HL-60/S4 treated with phorbol 12-myristate 13-acetate at 8.2 ng/mL for 4 days and 3 days (cell line): ENCODE measurements around the gene ARMH3.
"Not testable (repeated sequence)": the region's sequence is repeated elsewhere in the genome, so short reads cannot be mapped to it uniquely, and the experiment has no call there.

Experiments used
- in situ Hi-C: fragments of 300-500 bp; cut with MboI; formaldehyde crosslinking; loops from 2 replicates; pipeline ENCODE4 v1.15.0; 2022; ENCODE audit warnings: low sequenced_read_pairs

Gene ARMH3

DNA sequence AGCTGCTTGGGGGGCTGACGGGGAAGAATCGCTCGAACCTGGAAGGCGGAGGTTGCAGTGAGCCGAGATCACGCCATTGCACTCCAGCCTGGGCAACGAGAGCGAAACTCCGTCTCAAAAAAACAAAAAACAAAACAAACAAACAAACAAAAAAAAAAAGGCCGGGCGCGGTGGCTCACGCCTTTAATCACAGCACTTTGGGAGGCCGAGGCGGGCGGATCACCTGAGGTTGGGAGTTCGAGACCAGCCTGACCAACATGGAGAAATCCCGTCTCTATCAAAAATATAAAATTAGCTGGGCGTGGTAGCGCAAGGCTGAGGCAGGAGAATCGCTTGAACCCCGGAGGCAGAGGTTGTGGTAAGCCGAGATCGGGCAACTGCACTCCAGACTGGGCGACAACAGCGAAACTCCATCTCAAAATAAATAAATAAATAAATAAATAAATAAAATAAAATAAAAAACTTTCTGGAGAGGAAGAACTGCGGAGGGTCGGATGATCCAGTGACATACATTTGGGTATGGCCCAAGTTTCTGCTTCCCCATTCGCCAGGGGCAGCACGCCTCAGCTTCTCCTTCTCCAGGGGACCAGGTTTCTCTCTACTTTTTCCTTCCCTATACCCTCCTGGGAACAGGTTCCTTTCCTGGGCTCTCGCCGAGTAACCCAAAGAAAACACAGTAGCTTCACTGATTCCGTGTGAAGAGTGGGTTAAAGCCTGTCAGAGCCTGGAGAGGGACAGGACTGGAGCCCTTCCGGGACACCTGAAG lies 909 bp downstream of the ARMH3 start:
- in situ Hi-C loops: not testable (repeated sequence)

DNA sequence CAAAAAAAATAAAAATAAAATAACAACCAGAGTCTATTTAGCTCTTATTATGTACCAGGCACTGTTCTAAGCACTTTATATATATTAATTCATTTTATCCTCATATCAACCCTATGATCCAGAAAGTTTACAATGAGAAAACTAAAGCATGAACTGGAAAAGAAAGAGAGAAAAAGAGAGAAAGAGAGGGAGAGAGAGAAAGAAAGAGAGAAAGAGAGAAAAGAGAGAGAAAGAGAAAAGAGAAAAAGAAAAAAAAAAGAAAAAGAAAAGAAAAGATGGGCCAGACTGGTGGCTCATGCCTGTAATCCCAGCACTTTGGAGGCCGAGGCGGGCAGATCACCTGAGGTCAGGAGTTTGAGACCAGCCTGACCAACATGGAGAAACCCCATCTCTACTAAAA lies 9.9 kb downstream of the ARMH3 start:
- in situ Hi-C loops: no loop called here

DNA sequence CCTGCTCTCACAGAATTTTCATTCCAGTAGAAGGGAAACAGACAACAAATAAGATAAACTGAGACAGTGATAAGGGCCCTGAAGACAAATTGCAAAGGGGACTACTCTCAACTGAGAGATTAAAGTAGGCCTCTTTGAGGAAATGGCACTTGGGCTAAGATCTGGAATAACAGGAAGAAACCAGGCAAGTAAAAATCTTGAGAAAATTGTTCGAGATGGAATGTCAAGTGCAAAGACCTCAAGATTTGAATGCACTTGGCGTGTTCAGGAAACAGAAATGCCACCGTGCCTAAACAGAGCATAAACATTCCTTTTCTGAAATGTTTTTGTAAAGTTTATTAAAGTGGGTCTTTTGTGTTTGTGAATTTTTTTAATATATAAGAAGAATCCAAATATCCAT lies 10.7 kb downstream of the ARMH3 start:
- in situ Hi-C loops: no loop called here

DNA sequence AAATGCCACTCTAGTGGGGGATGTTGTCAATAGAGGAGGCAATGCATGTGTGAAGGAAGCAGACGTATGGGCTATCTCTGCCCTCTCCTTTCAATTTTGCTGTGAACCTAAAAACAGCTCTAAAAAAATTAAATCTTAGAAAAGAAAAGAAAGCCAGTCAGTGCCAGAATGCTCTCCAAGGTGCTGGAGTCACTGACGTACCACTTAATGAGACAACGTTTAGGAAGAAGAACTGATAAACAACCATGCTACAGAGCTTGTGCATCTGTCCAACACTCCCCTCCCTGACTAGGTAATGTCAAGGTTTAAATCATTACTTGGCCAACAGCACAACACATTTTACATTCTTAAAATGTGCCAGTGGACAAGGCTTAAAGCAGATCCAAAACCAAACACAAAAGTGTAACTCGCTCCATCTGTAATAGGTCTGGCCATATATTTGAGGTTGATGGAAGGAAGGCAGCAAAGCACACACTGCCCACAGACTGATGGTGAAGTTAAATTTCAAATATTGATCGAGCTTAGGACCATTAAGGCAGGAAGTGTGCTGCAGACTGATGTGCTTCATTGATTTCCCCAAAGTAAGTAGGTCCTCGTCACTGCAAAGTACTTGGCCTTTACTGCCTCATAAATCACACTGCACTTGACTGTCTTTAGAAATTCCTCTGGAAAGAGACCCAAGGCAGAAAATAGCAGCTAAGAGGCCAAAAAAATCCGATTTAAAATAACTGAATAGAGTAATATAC lies 15.5 kb downstream of the ARMH3 start:
- in situ Hi-C loops: no loop called here

DNA sequence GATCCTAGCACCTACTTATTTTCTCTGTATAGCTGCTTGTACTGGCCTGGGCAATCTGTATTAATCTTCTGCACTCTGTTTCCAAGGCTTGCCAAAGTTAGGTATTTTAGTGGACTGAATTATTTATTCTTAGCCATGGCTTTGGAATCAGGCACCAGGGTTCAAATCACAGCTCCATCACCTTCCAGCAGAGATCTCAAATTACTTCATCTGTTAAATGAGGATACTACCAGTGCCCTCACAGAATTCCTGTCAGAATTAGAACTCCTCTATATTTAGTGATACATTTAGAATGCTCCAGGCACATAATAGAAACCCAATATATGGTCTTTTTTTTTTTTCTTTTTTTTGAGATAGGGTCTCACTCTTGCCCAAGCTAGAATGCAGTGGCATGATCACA lies 17.6 kb downstream of the ARMH3 start:
- in situ Hi-C loops: no loop called here

DNA sequence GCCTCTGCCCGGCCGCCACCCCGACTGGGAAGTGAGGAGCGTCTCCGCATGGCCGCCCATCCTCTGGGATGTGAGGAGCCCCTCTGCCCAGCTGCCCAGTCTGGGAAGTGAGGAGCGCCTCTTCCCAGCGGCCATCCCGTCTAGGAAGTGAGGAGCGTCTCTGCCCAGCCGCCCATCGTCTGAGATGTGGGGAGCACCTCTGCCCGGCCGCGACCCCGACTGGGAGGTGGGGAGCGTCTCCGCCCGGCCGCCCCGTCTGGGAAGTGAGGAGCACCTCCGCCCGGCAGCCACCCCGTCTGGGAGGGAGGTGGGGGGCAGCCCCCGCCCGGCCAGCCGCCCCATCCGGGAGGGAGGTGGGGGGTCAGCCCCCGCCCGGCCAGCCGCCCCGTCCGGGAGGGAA lies 20.2 kb downstream of the ARMH3 start:
- in situ Hi-C loops: not testable (repeated sequence)

DNA sequence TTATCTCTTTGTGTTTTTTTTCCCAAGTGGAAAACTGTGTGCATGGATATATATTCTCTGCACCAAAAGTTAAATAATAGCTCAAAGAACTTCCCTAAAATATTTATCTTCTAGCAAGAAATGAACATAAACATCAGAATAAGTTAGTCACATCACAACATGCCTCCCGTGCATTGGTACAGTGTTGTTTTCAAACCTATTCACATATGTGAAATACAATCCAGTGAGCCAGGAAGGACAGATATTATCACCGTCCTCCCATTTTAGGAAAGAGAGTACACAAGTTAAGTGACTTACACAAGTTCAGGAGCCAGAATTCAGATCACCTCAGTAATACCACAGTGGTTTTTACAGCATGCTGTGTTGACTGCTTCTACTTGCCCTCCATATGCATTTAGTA lies 22.2 kb downstream of the ARMH3 start:
- in situ Hi-C loops: no loop called here

DNA sequence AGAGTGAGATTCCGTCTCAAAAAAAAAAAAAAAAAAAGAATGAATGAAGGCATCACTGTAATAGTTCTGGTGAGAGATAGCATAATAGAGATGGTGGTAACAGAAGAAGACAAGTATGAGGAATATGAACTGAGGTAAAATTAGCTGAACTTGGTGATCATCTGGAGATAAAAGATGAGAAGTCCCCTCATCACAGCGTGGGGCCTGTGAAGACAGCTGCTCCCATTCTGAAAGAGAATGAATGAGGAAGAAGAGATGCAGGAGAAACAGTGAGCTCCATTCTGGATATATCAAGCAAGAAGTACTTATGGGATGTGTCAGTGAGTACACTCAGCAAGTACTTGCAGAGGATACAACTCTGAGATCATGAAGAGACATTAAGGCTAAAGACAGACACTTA lies 28.7 kb downstream of the ARMH3 start:
- in situ Hi-C loops: no loop called here

DNA sequence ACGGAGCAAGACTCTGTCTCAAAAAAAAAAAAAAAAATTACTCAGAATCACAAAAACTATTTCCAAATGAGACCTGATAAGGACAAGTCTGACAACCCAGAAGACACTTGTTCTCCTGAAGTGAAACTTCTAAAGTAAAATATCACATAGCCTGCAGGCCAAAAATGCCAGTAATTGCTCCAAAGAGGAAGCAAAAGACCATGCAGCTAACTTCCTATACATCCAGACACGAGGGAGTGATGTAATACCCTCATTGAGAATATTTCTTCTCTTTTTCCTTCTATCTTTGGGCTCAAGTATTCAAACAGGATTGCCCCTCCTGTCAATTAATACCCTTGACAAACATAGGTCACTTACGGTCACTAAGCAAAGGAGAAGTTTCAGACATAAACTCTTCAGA lies 31.2 kb downstream of the ARMH3 start:
- in situ Hi-C loops: no loop called here

DNA sequence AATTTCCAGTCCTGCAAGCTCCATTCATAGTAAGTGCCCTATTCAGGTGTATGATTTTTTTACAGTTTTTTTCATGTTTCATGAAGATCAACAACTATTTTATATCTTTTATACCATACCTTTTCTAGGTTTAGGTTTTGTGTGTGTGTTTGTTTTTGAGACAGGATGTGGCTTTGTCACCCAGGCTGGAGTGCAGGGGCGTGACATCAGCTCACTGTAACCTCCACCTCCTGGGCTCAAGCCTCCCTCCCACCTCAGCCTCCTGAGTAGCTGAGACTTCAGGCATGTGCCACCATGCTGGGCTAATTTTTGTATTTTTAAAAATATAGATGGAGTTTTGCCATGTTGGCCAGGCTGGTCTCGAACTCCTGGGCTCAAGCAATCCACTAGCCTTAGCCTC lies 35.0 kb downstream of the ARMH3 start:
- in situ Hi-C loops: no loop called here

DNA sequence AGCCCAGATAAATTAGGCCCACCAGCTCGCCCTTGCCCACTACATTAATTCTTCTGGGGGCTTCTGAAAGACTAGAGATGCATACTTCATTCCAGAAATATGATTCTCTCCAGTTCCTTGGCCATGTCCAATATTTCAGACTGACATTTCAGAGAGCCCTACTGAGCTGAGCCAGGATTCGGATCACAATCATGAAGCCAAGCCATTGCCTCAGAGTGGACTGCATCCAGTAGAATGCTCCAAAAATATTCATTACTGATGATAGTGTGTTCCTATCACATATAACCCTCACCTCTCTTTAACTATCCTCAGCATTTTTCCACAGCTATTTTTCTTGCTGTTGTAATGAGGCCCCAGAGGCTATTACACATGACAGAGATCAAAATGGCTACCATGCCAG lies 38.7 kb downstream of the ARMH3 start:
- in situ Hi-C loops: no loop called here

DNA sequence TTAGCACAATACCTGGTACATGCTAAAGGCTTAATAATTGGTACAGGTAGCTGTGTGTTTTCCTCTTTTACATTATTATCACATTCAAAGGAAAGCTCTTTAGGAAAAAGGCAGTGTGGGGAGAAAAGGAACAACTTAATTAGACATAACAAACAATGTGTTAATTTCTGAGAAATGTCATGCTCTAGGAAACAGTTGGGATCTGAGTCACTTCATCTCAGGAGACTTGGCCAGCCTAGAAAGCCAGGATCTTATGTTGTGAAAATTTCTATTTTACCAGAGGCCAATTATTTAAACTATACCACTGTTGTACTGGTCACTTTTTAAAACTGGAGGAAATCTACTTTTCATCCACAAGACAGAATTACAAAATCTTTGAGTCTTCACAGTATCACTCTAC lies 39.6 kb downstream of the ARMH3 start:
- in situ Hi-C loops: no loop called here

DNA sequence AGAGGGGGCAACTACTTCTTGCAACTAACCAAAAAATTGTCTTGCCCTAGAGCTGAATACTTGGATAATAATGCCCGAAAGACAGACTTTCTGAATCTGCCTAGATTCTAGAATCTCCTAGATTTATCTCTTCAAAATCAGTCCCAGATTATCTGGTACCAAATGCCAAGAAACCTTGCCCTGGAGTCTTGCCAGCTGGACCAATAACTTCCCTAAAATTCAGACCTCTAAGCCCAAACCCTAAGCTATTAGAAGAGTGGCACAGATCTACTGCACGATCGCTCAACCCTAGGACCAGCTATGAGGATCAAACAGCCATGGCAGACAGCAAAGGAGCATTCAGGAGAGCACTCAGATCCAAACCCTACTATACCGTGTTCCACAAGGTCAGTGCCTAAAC lies 45.0 kb downstream of the ARMH3 start:
- in situ Hi-C loops: no loop called here

DNA sequence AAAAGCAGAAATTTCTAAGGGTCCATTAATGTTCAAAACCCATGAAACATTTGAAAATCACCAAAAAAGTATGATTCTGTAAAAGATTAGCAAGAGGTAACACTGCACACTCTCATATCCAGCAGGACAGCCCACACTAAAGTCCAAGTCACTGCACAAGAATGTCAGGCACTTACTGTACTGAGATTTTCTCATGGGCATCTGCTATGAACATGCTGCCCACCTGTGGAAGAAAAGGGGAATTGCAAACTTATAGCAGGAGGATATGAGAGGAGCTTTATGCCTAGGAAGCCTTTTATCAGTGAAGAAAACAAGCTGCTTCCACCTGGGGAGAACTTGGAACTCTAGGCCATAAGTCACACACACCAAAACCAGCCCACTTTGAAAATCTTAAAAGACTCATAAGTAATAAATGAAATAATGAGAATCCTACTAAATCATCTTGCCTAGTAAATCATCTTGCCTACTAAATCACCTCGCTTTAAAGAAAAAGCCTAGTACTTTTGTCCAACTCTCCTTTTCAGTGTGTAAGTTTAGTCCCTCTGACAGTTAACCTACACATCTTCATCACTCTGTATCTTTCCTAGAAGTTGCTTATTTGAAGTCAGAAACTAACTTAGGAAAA lies 46.1 kb downstream of the ARMH3 start:
- in situ Hi-C loops: no loop called here

DNA sequence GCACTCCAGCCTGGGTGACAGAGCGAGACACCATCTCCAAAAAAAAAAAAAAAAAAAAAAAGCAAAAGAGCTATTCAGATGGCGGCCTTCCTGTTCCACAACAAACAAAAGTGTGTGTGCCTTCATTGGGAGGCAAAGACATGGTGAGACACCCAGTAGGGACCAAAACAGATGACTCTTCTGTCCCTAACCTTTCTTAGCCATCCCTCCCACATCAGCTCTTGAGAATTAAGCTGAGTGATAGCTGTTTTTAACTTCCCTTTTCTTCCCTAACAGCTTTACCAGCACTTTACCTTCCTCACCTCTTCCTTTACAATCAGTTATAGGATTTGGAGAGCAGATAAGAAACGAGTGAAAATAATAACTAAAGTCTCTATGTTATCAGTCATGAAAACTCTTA lies 48.2 kb downstream of the ARMH3 start:
- in situ Hi-C loops: no loop called here

DNA sequence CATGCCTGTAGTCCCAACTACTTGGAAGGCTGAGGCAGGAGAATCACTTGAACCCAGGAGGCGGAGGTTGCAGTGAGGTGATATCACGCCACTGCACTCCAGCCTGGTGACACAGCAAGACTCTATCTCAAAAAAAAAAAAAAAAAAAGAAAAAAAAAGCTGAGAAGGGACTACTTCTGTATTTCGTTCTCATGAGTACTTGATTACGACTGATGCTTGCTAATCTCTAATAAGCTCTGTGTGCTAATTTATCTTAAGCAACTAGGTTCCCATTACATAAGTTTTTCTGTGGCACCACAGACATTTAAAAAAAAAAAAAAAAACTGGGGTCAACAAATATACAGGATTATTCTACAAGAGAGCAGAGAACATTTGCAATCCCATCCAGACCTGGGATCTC lies 48.9 kb downstream of the ARMH3 start:
- in situ Hi-C loops: not testable (repeated sequence)

DNA sequence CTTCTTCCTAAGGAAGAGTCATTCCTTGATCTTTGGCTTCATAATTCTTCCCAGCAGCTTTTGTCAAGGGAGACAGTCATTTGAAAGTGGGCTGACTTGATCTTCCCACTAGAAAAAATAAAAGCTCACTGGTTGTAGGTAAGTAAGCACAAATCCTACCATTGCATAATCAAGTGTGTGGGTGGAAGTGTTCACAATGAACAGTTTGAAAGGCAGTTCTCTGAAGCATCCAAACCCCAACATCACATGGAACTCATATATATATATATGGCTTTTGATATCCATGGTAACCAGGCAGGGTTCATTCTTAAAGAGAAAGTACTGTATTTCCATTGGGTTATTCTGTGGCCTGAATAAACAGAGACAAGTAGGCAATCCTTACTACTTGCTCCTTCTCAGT lies 51.6 kb downstream of the ARMH3 start:
- in situ Hi-C loops: no loop called here

DNA sequence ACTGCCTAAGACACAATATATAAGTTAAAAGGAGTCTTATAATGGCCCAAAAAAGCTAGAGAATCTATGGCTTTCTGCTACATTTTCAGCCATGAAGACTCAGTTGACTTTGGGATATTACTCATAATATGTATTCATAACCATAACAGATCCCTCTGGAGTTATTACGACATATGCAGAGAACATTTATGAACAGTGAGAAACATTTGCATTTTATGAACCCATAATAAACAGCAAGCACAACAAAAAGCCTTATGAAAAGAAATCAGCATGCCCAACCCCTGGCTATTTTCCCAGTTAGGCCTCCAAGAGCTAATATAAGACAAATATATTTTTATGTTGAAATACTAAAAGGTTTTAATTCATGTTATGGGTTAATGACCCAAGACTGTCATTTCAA lies 52.4 kb downstream of the ARMH3 start:
- in situ Hi-C loops: no loop called here

DNA sequence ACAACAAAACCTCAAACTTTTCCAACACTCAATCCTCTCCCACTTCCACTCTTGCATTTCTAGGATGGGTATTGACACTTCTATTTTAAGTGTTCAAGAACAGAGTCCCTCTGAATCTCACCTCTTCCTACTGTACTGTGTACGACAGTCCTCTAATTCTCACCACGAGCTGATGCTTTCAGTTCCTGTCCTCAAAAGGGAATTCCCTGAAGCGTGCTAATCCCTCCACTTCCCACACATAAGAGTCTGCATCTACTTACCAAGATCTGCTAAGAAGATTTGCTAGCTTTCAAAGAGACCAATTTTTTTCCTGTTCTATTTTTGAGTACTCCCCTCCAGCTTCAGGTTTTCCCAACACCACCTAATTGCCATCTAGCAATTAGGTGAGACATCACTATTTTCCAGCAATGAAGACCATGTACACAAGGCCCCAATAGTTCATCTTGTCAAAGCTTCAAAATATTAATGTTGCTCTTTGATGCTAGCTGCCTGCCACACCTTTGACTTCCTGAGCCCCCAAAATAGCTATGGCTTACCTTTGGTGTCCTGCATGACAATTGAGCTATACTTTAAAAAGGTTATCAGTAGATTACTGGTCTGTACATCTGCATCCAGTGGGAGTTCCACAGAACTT lies 54.4 kb downstream of the ARMH3 start:
- in situ Hi-C loops: no loop called here

DNA sequence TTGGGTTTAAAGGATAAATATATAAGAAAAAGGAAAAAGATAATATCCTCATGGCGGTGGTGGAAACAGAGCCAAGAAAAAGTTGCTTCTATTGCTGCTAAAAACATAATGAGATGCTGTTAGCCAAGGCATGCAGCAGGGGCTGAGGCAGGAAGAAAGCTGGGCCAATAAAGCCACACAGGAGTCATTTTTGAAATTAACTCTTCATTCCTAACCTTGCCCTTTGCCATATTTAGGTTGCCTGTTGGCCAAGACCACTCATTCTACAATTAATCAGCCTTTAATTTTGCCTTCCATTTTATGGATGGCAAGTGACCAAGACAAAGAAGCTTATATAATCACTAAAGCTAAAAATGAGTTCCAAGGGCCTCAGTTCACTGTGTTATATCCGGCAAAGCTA lies 58.2 kb downstream of the ARMH3 start:
- in situ Hi-C loops: no loop called here

DNA sequence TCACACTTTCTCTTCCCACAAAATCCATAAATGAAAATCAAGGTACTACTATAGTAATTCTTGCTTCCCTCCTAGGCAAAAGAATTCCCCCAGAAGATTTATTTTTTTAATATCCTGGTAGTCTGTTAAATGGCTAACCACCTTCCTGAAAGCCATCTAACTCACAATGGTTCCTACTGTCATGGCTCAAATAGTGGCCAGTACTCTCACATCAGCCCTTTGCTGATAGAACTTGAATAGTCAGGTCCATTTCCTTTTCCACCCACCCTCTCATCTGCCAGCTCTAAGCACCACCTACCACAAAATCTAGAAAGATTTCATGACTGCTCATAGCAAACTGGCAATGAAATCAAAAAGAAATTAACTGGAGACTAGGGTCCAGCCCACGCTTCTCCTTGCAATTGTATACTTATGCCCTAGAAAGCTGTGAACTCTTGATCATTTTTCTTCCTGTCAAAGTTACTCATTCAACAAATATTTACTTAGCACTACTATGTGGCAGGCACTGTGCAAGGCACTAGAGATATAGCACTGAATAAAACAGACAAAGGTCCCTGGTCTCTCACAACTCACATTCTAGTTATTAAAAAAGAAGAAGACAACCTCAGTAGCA lies 60.4 kb downstream of the ARMH3 start:
- in situ Hi-C loops: no loop called here
